Peyer's patch (tissue), 4 donors: ENCODE data around the gene SLC5A2. TPM values are rescaled to one million over a fixed set of nuclear protein-coding genes. Genes with fewer than 3 reads are reported as not detected.

Source experiments
- DNase-seq, 3 donors: peaks; one replicate each; pipeline ENCODE4 v3.0.0-alpha.2; 2017 to 2019
- H3K27ac ChIP-seq, 4 donors: fragments of 200-600 bp; sonication (generic); one replicate each; pipeline ENCODE4 v1.5.1; 2016 to 2019
- H3K27me3 ChIP-seq, 2 donors: fragments of 200-600 bp; sonication (generic); one replicate each; pipeline ENCODE4 v1.5.1; 2019
- H3K36me3 ChIP-seq, 3 donors: fragments of 200-600 bp; sonication (generic); one replicate each; pipeline ENCODE4 v1.5.1; 2016 to 2019
- H3K4me1 ChIP-seq, 4 donors: fragments of 200-600 bp; sonication (generic); one replicate each; pipeline ENCODE4 v1.5.1; 2016 to 2019
- H3K4me3 ChIP-seq, 4 donors: fragments of 200-600 bp; sonication (generic); 1 replicate in 3 of 4; 2 replicates in 1 of 4; pipeline ENCODE4 v1.5.1; 2016 to 2019; ENCODE audit warnings: mild to moderate bottlenecking in 1 of 4
- H3K9me3 ChIP-seq, 4 donors: fragments of 200-600 bp; sonication (generic); one replicate each; pipeline ENCODE4 v1.5.1; 2016 to 2019; ENCODE audit warnings: mild to moderate bottlenecking in 1 of 4
- POLR2A ChIP-seq, 2 donors: fragments of 450-650 bp; IDR thresholded peaks; one replicate each; pipeline ENCODE4 v1.5.1; 2017; ENCODE audit warnings: antibody characterized with exemption in 2 of 2, mild to moderate bottlenecking in 2 of 2, moderate library complexity in 2 of 2
- total RNA-seq, 4 donors: library from RNA; depleted of rRNA; stranded (reverse); fragments of >200 nt; gene quantifications; one replicate each; pipeline ENCODE4 v1.1.0, GENCODE V29; 2016
- TF ChIP-seq, protein P1 (sequence below), 6 experiments: fragments of 450-650 bp in 4 of 6; fragments of 200-600 bp in 2 of 6; sonication (generic) in 1 of 6; IDR thresholded peaks; one replicate each; pipeline ENCODE4 v1.5.1; 2017 to 2019; ENCODE audit warnings: antibody characterized with exemption in 6 of 6, mild to moderate bottlenecking in 3 of 6, moderate library complexity in 1 of 6

Gene SLC5A2
- total RNA-seq, 4 donors from 2014 or later, result 0.94 to 5.4 (median 2.4) TPM; not detected in 1

DNA sequence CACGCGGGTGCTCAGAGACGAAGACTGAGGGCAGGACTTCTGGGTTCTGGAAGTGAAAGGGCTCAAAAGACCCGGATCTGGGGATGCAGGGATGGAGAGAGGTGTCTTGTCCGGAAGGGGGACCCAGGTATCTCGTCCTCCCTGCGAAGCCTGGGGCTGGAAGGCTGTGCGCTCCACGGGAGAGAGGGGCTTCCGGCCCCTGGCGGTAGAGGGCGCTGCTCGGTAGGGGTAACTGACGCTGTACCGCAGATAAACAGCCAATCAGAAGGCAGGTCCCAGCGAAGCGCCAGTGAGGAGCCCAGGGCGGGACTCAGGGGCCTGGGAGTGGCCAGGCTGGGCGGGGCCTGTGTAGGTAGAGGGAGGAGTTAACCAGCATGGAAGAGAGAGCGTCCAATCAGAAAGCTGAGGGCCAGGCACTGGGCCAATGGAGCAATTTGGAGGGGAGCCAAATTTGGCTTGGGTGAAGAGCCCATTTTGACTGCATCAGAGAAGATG, 10.2 kb upstream of the SLC5A2 start:
- TF ChIP-seq, protein P1, sequence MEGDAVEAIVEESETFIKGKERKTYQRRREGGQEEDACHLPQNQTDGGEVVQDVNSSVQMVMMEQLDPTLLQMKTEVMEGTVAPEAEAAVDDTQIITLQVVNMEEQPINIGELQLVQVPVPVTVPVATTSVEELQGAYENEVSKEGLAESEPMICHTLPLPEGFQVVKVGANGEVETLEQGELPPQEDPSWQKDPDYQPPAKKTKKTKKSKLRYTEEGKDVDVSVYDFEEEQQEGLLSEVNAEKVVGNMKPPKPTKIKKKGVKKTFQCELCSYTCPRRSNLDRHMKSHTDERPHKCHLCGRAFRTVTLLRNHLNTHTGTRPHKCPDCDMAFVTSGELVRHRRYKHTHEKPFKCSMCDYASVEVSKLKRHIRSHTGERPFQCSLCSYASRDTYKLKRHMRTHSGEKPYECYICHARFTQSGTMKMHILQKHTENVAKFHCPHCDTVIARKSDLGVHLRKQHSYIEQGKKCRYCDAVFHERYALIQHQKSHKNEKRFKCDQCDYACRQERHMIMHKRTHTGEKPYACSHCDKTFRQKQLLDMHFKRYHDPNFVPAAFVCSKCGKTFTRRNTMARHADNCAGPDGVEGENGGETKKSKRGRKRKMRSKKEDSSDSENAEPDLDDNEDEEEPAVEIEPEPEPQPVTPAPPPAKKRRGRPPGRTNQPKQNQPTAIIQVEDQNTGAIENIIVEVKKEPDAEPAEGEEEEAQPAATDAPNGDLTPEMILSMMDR (IDR thresholded peaks at IDR 0.05), result peak in 5 of 6 experiments; percentile 26 to 67 (median 62)
- no peak for TF ChIP-seq POLR2A (IDR thresholded peaks at IDR 0.05)

DNA sequence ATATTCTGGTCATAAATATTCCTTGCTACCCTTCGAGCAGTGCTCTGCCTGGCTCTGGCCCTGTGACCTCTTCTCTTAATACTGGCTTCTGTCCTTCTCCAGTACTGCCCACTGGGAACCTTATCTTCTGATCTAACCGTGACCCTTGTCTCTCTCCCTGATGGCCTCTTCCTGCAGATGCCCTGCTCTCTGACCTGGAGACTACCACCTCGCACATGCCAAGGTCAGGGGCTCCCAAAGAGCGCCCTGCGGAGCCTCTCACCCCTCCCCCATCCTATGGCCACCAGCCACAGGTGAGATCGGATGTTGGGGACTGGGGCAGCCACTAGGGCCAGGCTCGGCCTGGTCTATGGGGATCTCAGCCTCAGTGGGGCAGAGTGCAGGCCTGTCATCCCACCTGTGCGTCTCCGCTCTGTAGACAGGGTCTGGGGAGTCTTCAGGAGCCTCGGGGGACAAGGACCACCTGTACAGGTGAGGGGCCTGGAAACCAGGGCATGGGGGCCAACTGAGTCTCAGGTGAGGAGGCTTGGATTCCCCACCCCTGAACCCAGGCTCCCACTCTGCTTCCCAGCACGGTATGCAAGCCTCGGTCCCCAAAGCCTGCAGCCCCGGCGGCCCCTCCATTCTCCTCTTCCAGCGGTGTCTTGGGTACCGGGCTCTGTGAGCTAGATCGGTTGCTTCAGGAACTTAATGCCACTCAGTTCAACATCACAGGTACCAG, 9.5 kb upstream of the SLC5A2 start:
- Histone ChIP-seq H3K36me3 (peaks cover 0 to 4% (median 0%) of the 10 kb centered on the region in 3 donors), H3K4me1 (peaks cover 0 to 56% (median 13%) of the 10 kb centered on the region in 4 donors), H3K9me3 (no peaks in the 10 kb centered on the region), H3K27me3 (no peaks in the 10 kb centered on the region), H3K27ac (peak overlapping the region in 2 of 4 donors; percentile 83 to 89), H3K4me3 (peak overlapping the region in 1 of 4 donors; percentile 66)
- TF ChIP-seq, protein P1 (IDR thresholded peaks at IDR 0.05), result no peak
- TF ChIP-seq POLR2A (IDR thresholded peaks at IDR 0.05), result no peak
- DNase-seq, result no peak

More for the DNA sequence above, 10.2 kb upstream of the SLC5A2 start:
- Histone ChIP-seq H3K27me3 (no peaks in the 10 kb centered on the region), H3K9me3 (no peaks in the 10 kb centered on the region), H3K36me3 (peaks cover 0 to 4% (median 0%) of the 10 kb centered on the region in 3 donors), H3K4me1 (peaks cover 0 to 51% (median 13%) of the 10 kb centered on the region in 4 donors), H3K4me3 (peak overlapping the region; percentile 37 to 66 (median 52)), H3K27ac (peak overlapping the region; percentile 50 to 89 (median 77))
- DNase-seq, result peak; percentile 41 to 88 (median 86)

DNA sequence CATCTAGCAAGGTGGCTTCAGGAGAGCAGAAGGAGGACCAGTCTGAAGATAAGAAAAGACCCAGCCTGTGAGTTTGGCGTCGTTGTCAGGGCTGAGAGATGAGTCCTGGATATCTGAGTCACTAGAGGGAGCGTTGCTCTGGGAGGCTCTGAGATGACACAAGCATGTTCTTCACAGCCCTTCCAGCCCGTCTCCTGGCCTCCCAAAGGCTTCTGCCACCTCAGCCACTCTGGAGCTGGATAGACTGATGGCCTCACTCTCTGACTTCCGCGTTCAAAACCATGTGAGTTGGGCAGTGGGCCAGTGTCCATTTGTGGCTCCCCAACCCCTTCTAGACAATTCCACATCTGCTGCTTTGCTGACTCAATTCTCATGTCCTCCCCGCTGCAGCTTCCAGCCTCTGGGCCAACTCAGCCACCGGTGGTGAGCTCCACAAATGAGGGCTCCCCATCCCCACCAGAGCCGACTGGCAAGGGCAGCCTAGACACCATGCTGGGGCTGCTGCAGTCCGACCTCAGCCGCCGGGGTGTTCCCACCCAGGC, 8.7 kb upstream of the SLC5A2 start:
- Histone ChIP-seq H3K36me3 (peaks cover 0 to 4% (median 0%) of the 10 kb centered on the region in 3 donors), H3K4me1 (peaks cover 0 to 62% (median 13%) of the 10 kb centered on the region in 4 donors), H3K9me3 (no peaks in the 10 kb centered on the region), H3K27me3 (no peaks in the 10 kb centered on the region), H3K4me3 (no peak overlapping the region), H3K27ac (no peak overlapping the region)
- no peak for DNase-seq
- no peak for TF ChIP-seq POLR2A (IDR thresholded peaks at IDR 0.05)
- TF ChIP-seq, protein P1 (IDR thresholded peaks at IDR 0.05), result no peak

DNA sequence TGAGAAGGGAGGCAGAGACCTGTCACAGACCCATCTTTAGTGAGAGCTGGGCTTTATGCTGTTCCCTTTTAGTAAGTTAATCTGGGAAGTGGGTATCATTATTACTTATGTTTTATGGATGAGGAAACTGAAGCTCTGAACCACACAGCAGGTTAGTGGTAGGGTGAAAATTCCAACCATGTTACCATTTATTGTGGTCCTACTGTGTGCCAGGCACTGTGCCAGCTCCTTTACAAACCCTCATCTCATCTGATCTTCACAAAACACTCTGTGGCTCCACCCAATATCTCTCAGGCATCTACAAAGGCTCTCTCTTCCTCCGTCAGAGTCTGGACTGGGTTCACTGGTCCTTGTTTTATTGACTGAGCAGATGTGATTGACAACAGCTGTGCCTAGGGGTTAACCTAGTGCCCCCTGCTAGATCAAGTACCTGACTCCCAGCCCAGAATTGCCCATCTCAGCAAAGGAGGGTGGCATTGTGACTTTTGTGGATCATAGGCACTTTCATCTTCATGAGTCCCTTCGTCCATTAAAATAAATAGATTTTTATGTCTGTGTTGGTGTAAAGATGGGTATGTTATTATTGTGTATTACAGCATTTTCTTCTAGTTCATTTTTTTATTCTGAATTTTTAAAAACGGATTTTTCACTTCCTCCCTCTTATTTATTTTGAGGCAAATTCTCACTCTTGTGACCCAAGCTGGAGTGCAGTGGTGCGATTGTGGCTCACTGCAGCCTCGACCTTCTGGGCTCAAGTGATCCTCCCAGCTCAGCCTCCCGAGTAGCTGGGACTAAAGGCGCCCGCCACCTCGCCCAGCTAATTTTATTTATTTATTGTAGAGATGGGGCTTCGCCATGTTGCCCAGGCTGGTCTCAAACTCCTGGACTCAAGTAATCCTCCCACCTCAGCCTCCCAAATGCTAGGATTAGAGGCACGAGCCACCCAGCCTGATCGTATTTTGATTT, 7.9 kb upstream of the SLC5A2 start:
- Histone ChIP-seq H3K36me3 (peaks cover 0 to 4% (median 0%) of the 10 kb centered on the region in 3 donors), H3K9me3 (no peaks in the 10 kb centered on the region), H3K27me3 (no peaks in the 10 kb centered on the region), H3K4me1 (peaks cover 0 to 69% (median 13%) of the 10 kb centered on the region in 4 donors), H3K27ac (no peak overlapping the region), H3K4me3 (no peak overlapping the region)
- no peak for TF ChIP-seq POLR2A (IDR thresholded peaks at IDR 0.05)
- TF ChIP-seq, protein P1 (IDR thresholded peaks at IDR 0.05), result no peak
- no peak for DNase-seq

DNA sequence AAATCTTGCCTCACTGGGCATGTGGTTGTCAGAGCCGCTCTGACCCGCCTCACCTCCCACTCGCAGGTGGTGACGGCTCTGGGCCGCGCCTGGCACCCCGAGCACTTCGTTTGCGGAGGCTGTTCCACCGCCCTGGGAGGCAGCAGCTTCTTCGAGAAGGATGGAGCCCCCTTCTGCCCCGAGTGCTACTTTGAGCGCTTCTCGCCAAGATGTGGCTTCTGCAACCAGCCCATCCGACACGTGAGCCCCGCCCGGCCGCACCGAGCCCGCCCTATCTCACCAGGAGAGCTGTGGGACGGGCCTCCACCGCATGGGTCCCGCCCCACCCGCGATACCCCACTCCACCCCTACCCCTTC, 7.0 kb upstream of the SLC5A2 start:
- Histone ChIP-seq H3K27me3 (no peaks in the 10 kb centered on the region), H3K4me3 (peak overlapping the region in 3 of 4 donors; percentile 49 to 72 (median 65)), H3K9me3 (no peaks in the 10 kb centered on the region), H3K36me3 (peaks cover 0 to 4% (median 0%) of the 10 kb centered on the region in 3 donors), H3K27ac (peak overlapping the region in 3 of 4 donors; percentile 88 to 99 (median 97)), H3K4me1 (peaks cover 0 to 78% (median 13%) of the 10 kb centered on the region in 4 donors)
- no peak for TF ChIP-seq POLR2A (IDR thresholded peaks at IDR 0.05)
- TF ChIP-seq, protein P1 (IDR thresholded peaks at IDR 0.05), result no peak
- DNase-seq, result peak in 2 of 3 donors; percentile 70 to 79
